GM19023 (cell line): ENCODE measurements around the gene CLRN2.
A peak's percentile ranks its signal among the peaks of the same experiment; 100 is the strongest.
"Not testable (repeated sequence)": the region's sequence is repeated elsewhere in the genome, so short reads cannot be mapped to it uniquely, and the experiment has no call there.

Experiments
- ATAC-seq: cut with Tn5 transposase; IDR thresholded peaks from one replicate; pipeline ENCODE4 v1.9.1; 2021; ENCODE audit warnings: mild to moderate bottlenecking, moderate library complexity; ENCODE audit not compliant: unreplicated experiment

The CLRN2 gene

DNA sequence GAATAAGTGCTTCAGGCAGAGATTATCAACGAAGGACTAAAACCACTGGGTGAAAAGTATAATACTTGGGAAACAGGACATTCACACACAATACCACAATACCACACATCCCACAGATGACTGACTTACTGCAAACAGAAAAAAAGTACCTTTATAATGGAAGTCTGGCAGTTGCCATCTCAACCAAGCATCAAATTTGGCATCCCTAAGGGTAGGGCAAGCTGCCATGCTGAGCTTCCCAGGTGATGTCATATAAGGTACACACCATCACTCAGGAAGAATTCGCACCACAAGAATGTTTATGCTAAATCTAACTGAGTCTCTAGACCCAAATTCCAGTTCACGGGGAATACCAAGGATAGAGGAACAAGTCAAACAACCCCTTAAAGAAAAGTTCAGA lies 12.2 kb upstream of the CLRN2 start:
- no peak for ATAC-seq

DNA sequence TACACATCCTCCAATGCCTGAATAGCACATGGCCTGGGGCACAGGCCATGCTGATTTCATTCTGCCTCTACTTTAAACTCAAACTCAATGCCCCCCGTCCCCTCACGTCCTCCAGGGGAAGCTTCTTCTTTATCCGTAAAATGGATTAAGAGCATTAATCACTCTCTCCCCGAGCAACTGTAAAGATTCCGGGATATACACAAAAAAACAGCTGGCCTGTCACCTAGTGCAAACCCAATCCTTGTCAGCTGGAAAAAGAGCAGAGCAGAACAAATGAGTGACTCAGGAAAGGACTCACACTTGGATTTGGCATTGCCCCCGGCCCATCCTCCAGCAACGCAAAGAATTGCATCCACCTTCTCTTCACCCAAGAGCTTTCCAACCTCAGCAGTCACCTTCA lies 10.9 kb upstream of the CLRN2 start:
- ATAC-seq, result no peak

DNA sequence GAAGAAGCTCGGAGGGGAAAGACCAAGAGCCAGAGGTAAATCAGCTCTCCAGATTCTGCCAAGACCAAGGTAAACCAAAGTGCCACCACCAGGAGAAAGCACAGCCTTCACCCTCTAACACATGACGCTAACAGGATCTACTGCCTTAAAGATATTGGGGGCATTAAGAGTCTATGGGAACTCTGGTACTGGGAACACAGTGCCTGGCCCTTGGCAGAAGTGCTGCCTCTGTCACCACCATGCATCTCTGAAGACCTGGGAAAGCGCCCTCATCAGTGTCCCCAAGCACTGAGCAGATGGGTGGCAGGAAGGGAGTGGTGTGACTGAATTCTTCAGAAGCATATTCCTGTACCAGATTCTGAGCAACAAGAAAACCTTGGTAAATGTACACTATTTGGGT lies 4.4 kb upstream of the CLRN2 start:
- ATAC-seq, result no peak

DNA sequence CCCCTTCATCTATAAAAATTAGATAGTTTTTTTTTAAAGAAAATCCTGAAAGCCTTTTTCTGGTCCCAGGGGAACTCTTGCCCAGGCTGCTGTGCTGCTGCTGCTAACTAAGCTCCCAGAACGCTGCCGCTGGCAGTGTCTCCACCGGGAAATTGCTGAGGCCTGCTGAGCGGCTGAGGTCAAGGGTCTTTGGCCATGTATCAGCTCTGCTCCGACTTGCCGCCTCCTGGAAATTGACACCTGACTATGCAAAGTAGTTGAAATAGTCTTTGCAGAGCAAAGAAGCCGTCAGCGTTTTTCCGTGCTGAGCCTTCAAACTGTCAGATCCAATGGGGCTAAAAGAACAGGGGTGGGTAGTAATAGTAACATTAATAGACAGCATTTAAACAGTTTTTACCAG lies 3.9 kb upstream of the CLRN2 start:
- no peak for ATAC-seq

DNA sequence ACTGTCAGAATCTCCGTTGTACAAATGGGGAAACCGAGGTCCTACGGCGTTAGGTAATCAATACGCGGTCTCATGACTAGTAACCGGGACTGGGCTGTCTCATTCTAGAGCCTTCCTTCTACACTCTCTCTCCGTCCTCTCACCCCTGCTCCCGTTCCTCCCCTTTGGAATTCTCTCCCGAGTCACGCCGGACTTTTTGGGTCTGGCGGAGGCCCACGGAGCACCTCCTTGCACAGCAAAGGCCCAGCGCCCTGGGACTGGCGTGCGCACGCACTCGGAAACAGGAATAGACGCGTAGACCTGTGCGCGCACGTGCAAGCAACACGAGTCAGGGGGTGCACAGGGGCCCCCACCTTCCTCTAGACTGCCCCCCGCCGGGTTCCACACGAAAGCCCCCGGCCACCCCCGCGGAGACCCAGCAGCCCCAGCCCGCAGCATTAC lies 3.4 kb upstream of the CLRN2 start:
- ATAC-seq, result peak; percentile 64

DNA sequence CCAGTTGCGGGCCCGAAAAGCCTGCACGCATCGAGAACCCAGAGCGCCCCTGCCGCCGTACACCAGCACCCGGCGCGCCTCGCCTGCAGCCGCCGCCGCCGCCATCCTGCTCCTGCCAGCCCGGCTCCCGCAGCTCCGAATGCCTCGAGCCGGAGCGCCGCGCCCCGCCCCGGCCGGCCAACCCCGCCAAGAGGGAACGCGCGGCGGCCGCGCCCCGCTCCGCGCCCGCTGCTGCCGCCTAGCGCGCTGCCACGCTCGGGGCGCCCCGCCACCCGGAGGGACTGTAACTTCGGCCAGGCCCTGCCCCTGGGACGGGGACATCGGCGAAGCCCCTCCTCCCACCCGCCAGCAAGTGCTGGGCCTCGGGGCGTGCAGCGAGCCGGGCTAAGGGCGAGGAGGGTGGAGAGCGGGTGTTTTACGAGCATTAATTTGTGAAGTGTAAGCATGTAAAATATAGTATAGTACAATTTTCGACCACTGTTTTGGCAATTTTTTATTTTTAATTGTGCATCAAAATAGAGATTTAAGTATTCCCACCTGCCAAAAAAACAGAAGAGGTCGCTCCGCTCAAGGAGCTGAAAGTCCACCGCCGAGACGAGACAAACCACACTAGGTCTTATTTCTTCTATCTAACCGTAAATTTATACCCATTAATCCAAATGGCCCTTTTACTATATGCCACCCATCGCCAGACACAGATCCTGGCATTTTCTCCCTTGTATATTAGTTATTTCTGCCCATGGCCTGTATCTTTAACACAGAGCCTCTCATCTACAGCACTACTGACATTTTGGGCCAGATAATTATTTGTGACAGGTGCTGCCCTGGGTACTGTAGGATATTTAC lies 2.8 kb upstream of the CLRN2 start, which contains the start of gene QDPR:
TSS of gene QDPR (minus strand) at position 141 of the 846 bp plus-strand sequence. CDS start at position 105, 36 bp downstream.
- ATAC-seq, result peak; percentile 98

DNA sequence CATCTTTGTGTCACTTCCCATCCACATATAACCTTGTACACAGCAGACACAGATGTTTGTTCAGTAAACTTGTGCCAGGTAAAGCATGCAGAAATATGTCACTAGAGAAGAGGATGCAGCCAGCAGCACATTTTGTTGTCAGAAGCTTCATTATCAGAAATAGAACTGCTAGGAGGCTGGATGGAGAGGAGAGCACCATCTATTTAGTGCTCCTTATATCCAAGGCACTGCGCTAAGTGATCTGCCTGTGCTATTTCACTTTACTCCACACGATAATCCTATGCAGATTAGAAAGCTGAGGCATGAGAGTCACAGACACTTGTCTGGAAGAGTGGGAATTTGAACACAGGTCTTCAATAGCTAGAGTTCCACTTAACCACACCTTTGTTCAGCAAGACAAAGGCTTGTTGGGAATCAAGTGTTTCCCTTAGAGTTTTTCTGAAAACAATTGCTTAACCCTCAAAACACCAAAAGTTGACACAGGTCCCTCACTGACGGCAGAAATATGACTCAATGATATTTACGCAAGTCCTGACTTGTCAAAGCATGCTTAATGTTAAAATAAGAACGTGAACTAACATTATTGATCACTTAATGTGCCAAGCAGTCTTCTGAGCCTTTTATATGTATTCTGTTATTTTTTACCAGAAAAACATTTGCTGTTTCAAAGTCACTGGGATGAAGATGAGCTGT lies 1.8 kb upstream of the CLRN2 start:
- ATAC-seq, result no peak

DNA sequence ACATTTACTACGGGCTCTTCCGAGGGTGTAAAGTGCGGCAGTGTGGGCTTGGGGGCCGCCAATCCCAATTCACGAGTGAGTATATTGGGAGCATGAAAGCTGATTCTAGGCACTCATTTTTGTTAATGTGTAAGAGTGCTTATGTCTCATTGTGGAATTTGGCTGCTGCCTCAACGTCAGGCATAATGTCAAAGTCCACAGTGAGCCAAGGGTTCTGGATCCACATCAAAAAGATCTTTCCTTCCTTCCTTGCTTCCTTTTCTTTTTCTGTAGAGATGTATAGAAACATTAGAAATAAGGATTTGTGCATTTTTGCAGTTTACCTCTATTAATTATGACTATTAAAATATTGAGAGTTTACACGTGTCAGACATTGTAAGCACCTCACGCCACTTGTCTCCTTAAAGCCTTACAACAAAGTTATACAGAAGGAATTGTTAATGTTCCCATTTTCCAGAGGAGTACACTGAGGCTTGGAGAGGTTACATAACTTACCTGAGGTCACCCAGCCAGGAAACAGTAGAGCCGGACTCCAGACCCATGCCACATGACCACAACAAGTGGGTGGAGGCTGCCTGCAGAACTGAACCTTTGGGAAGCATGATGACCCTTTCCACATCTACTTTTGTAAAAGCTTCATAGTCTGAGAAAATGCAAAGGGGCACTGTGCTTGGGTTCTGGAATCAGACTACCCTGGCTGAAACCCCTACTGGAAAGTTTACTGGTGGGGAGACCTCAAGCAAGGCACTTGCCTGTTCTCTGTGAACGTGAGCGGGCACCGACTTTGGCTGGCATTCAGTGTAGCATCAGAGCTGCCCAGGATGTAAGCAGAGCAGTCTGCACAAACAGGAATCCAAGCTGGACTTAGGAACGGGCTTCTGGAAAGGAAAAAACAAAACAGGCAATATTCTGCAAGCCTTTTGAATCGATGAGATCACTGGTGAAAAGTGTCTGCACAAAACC lies 761 bp downstream of the CLRN2 start:
- ATAC-seq, result no peak

DNA sequence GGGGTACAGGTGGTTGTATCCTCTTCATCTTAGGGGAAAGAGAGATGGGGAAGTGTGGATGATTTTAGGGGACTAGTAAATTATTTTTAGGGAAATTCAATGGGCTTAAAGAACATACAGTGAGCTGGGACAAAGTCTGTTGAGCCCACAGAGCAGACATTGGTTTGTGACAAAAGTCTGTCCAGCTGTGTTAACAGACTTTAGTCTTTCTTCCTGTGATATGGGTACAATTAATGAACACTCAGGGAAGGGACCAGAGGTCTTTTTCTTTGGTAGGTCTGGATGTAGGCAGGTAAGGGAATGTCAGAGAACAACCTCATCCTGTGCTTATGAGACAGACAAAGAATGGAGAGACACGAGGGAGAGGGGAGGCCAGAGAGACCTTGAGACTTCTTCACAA lies 2.0 kb downstream of the CLRN2 start:
- no peak for ATAC-seq

DNA sequence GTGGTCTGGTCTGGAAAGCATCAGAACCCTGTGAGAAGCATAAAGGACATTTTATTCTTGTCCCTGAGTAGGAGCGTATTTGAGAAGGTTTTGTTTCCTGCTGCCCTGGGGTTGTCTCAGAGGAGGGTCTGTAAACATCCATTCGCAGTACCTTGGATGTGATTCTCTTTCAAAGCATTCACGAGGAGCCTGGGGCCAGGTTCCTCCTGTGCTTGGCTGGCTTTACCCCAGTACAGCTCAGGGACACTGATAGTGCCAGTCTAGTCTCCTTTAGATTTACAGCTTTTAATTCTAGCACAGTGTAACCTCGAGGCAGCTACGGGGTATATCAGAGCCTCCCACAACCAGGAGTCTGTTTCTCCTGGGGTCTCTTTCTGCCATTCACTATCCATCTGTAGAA lies 2.7 kb downstream of the CLRN2 start:
- ATAC-seq, result no peak

DNA sequence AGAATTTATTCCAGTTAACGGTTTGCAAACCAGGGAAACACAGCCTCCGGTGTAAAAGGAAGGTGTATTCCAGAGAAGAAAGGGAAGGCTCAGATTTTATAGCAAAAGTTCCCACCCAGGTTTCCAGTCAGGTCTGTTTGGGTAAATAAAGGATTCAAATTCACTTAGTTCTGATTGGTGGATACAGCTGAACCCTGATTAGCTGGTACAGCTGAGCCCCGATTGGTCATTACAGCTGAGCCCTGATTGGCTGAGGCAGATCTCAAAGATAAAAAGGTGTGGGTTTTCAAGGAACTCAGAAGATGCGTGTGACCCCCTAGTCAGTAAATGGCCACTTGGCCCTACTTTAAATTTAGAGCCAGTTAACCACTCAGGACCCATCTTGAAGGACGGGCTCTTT lies 6.6 kb downstream of the CLRN2 start:
- ATAC-seq, result no peak

DNA sequence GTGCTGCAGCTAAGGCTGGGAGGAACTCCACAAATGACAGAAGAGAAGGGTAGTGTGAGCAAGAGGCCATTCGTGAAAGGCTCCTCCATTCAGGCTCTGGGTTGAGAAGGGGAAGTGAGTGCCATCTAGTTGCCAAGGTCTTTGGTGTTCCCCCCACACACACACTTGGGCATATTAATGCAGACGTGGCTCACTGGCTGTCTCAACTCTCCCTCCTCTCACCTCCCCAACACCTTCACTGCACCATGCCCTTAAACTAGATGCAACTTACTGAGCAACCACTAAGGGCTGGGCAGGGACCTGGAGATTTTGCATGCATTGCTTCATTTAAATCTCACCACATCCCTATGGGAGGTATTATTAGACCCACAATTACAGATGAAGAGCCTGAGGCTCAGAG lies 8.7 kb downstream of the CLRN2 start:
- no peak for ATAC-seq

DNA sequence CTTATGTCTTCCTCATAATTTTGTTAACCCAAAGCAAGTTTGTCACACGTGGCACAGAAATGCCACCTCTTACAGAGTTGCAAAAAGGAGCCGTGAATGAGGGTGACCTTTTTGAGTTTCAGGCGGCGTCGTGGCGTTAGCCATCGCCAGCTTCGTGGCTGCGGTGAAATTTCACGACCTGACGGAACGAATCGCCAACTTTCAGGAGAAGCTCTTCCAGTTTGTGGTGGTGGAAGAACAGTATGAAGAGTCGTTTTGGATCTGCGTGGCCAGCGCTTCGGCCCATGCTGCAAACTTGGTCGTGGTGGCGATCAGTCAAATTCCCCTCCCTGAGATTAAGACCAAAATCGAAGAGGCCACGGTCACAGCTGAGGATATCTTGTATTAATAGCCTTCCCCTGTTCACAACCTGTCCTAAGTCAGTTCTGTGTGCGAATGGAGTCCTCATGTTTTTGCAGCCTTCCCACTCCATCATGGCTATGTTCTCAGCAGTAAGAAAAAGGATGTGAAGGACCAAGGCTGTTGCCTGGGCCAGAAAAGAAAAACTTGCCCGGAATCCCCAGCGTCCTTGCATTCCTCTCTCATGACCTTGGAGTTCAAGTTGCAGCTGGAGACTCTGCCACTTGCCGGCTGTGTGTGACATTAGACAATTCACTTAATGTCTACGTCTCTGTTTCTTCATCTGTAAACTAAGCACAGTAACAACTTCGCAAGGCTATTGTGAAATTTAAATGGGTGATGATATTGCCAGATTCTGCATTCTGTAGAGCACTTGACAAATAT lies 11.9 kb downstream of the CLRN2 start:
- ATAC-seq, result no peak

DNA sequence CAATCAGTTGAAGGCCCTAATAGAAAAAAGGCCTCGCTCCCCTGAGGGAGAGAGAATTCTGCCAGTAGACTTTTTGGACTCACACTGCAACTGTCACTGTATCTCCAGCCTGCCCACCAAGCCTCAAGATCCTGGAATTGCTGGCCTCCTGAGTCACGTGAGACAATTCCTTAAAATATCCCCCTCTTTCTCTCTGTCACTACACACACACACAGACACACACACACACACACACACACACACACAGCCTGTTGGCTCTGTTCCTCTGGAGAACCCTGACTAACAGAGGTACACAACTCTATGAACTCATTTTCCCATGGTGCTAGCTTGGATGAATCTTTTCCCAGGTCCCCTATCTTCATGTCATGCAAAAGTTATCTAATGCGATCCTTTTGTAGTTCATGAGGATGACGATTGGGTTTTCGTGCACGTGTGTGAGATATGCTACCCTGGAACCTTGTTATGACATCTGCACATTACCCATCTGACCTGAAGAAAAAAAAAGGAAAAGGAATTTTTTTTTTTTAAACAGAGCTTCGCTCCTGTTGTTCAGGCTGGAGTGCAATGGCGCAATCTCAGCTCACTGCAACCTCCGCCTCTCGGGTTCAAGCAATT lies 13.7 kb downstream of the CLRN2 start:
- ATAC-seq, result no peak

DNA sequence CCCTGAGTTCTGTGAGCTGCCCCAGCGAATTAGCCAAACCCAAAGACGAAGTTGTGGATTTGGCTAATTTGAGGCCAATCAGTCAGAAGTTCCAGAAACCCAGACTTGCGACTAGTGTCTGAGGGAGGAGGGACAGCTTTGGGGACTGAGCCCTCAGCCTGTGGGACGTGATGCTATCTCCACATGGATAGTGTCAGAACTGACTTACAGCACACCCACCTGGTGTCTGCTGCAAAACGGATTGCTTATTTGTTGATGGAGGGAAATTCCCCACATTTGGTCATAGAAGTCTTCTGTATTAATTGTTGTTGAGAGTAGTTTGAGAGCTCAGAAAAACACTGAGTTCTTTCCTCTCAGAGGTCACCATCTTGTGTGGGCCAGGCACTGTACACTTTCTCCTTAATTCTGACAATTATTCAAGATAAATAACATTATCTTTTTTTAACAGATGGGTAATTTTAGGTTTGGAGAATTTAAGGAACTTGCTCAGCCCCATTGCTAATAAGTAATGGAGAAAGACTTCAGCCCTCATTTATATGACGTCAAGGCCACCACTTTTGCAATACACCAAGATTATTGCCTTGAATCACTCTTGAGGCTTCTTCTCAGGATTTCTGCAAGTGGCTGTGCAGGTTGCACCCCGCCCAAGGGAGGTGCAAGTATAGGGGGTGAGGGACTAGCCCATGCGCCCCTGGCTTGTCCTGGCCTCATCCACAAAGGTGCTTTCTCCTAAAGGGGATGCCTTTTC lies 16.7 kb downstream of the CLRN2 start:
- ATAC-seq, result no peak

DNA sequence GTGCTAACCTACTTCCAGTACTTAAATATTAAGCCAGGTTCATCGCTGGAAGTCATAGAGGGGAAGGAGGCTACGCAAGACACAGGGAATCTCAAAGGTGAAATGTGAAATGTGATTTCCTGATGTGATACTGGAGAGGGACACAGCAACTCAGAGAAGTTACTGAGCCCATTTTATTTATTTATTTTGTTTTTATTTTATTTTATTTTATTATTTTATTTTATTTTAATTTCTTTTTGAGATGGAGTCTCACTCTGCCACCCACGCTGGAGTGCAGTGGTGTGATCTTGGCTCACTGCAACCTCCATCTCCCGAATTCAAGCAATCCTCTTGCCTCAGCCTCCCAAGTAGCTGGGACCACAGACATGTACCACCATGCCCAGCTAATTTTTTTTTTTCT lies 19.7 kb downstream of the CLRN2 start:
- no peak for ATAC-seq

DNA sequence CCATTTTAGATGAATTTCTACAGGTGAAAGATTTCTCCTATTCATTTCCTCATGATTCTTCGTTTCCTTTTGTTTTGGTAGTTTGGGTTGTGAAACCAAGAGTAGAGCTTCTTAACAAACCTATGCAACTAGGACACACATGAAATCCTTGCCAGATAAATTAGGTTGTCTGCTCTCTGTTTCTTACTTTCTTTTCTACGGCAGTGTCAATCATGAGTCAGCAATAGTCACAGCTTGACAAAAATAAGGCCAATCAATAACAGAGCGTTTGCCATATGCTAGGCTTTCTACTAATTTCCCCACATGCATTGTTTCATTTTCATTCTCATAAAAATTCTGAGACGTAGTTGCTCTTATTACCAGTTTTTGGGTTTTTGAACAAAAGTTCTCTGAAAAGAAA lies 20.3 kb downstream of the CLRN2 start:
- no peak for ATAC-seq

DNA sequence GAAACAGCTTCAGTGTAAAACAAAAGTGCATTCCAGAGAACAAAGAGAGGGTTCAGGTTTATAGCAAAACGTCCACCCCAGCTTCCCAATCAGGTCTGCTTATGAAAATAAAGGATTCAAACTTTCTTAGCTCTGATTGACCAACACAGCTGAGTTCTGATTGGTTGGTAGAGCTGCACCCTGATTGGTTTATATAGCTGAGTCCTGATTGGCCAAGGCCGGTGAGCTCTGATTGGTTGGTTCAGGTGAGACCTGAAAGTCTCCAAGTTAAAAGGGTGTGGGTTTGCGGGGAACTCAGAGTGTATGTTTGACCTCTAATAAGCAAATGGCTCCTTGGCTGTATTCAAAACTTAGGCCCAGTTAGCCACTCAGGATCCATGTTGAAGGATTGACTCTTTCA lies 20.9 kb downstream of the CLRN2 start:
- no peak for ATAC-seq

DNA sequence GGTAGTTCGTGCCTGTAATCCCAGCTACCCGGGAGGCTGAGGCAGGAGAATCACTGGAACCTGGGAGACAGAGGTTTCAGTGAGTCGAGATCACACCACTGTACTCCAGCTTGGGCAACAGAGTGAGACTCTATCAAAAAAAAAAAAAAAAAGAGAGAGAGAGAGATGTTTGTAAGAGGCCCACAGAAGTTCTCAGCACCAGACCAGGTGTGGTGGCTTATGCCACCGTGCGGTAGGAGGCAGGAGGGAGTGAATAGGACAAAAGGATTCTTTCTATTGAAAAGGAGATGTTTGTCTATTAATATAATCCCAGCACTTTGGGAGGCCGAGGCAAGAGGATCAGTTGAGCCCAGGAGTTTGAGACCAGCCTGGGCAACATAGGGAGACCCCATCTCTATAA lies 22.1 kb downstream of the CLRN2 start:
- ATAC-seq, result not testable (repeated sequence)
